Globus pallidus (tissue), 1 donor: ENCODE data around the gene ARL16.

Source experiments
- DNase-seq: peaks from one replicate; pipeline ENCODE4 v3.0.0-alpha.2; 2015; ENCODE audit warnings: low spot score

The ARL16 gene

GRCh38 chr17:81644496-81644895, 39.1 kb downstream of the ARL16 start:
- no peak for DNase-seq

- DNase-seq: no peak
Measured at GRCh38 chr17:81641825-81642489, 41.6 kb downstream of the ARL16 start.

GRCh38 chr17:81640011-81640410, 43.6 kb downstream of the ARL16 start:
- DNase-seq: no peak

- DNase-seq: no peak
Measured at GRCh38 chr17:81638683-81639082, 44.9 kb downstream of the ARL16 start.

- DNase-seq: peak; percentile 76
Measured at GRCh38 chr17:81636505-81637288, 46.9 kb downstream of the ARL16 start, which contains the start of the genes NPLOC4 and TSPAN10. Gene NPLOC4 (minus strand): TSS chr17:81637112. CDS start chr17:81636930, 182 bp downstream. Gene TSPAN10 (plus strand): TSS chr17:81637196. CDS start chr17:81642413, 5,217 bp downstream.

- no peak for DNase-seq
Measured at GRCh38 chr17:81635973-81636504, 47.6 kb downstream of the ARL16 start.

GRCh38 chr17:81635431-81635830, 48.2 kb downstream of the ARL16 start:
- DNase-seq: no peak

- DNase-seq: no peak
Measured at GRCh38 chr17:81631482-81631881, 52.1 kb downstream of the ARL16 start.
